Sigmoid colon (tissue), 4 donors: Measurements from ENCODE around the gene C4orf54.

Source experiments
- POLR2A ChIP-seq, 2 donors: fragments of 450-650 bp; IDR thresholded peaks; one replicate each; pipeline ENCODE4 v1.6.1; 2016; ENCODE audit warnings: antibody characterized with exemption in 2 of 2, mild to moderate bottlenecking in 2 of 2, moderate library complexity in 2 of 2
- POLR2AphosphoS5 ChIP-seq, 4 donors: sonication (generic); formaldehyde crosslinking; IDR thresholded peaks; one replicate each; pipeline ENCODE4 v1.6.1; 2017; ENCODE audit warnings: antibody characterized with exemption in 4 of 4

- TF ChIP-seq POLR2A (IDR thresholded peaks at IDR 0.05): no peak
- TF ChIP-seq POLR2AphosphoS5 (IDR thresholded peaks at IDR 0.05): no peak
Measured at GRCh38 chr4:99653916-99654315, 3.7 kb downstream of the C4orf54 start.
